ENCODE measurements around the gene TCF25.

DNA sequence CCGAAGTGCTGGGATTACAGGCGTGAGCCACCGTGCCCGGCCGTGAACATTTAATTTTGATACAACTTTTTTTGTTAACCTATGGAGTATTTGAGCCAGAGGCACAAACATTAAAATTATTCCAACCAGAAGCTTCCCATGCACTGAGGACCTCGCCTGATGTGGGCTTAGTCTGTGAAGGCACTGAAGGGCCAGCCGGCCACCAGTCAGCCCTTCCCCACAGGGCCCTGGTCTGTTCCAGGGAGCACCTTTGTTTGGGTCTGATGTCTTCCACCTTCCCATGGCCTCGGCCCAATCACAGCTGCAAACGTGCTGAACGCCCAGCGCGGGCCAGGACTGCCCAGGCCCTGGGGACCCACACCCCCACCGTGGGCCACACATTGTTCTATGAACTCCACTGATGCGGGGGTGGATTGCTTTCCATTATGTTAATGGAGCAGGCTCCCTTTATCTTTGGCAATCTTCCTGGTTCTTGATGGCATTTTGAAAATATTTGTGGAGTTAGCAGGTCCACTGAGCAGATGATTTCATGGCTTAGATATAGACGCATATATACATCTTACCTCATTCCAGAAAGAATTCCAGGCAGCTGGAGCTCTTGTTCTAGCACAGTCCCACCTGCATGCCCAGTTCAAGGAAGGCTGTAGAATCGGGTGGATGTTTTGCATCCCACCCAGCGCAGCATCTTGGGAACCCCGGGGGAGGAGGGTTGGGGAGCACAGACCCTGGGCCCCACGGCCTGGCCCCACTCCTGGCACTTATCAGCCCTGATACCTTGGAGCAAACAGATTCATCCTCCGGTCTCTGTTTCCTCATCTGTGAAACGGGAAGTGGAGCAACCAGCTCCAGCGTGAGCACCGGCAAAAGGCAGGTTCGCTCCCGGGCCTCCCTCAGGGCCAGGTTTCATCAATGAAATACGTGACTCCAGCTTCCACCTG, 30.7 kb upstream of the TCF25 start:
- TF ChIP-seq CTCF (IDR thresholded peaks at IDR 0.05; ENCODE audit: insufficient read depth, low read length, poor library complexity, severe bottlenecking) (no peak), EZH2phosphoT487 (conservative IDR thresholded peaks at IDR 0.05; ENCODE audit: low read length) (no peak)

Measured in SU-DHL-6 (cell line).